GM18498 (cell line): ENCODE results near the gene MRGPRF.

Experiments
- ATAC-seq: cut with Tn5 transposase; IDR thresholded peaks from one replicate; pipeline ENCODE4 v1.9.1; 2021; ENCODE audit warnings: mild to moderate bottlenecking, moderate library complexity; ENCODE audit not compliant: unreplicated experiment

MRGPRF gene, protein sequence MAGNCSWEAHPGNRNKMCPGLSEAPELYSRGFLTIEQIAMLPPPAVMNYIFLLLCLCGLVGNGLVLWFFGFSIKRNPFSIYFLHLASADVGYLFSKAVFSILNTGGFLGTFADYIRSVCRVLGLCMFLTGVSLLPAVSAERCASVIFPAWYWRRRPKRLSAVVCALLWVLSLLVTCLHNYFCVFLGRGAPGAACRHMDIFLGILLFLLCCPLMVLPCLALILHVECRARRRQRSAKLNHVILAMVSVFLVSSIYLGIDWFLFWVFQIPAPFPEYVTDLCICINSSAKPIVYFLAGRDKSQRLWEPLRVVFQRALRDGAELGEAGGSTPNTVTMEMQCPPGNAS

DNA sequence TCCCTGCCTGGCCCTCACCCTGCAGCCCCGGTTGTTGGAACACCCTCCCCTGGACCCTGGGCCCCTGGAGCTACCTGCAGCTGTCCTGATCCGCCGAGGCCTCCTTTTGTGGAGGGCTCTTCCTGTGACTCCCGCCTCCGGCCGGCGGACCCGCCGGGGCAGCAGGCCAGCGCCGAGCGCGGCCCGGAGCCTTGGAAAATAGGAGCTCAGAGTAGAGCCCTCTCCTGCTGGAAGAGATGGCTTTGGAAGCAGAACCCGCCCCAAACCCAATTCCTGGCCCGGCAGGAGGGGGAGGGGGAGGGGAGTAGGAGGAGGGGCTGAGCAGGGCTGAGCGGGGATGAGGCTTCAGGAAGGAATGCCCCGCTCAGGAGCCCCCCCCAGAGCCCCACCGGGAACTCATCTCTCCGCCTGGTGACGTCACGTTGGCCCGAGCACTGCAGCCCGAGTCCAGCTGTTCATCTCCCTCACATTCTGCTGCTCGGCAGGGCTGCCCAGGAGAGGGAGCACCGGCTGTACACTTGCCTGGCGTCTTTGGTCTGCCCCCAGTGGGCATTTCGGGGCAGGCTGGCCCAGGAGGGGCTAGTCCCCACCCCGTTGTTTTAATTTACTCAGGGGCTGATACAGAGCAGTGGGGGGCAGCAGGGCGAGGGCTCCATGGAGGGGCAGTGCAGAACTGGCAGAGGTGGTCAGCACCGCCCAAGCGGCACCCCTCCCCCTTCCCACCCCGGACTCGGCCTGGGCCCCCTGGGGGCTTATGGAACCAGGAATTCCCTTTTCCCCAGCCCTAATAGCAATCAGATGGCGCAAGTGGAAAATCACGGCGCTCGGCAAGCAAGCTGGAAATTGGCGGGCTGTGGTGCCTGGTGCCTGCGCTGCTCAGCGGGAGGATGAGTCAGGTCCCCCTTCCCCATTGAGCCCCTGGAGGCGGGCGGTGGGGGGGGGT is at the start of gene MRGPRF:
MRGPRF (minus strand) TSS at position 238 of the 943 bp plus-strand sequence. CDS start 3,345 bp downstream, outside the sequence.
- ATAC-seq, result no peak

DNA sequence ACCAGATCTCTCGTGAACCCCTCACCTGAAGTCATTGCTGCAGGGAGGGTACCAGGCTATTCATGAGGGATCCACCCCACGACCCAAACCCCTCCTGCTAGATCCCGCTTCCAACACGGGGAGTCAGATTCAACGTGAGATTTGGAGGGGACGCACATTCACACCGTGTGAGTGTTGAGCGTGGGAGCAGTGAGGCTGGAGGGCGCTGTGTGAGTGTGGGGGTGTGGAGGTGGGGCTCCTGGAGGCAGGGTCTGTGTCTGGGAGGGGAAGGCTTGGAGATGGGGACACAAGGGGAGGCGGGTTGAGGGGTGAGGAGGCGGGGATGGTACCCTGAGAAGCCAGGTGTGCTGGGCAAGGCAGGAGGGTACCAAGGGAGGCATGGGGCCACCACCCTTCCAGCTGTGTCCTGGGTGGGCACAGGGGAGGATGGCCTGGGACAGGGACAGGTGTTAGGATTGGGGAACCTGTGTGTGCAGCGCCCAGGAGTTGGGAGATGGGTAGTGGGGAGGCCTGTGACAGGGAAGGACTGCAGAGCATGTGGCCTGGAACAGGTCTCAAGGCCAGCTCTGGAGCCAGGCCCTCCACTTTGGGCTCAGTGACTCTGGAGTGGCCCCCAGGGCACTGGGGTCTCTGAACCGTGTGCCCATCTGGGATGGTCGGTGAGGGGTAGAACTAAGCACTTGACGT is 49.3 kb upstream of the MRGPRF start:
- no peak for ATAC-seq

DNA sequence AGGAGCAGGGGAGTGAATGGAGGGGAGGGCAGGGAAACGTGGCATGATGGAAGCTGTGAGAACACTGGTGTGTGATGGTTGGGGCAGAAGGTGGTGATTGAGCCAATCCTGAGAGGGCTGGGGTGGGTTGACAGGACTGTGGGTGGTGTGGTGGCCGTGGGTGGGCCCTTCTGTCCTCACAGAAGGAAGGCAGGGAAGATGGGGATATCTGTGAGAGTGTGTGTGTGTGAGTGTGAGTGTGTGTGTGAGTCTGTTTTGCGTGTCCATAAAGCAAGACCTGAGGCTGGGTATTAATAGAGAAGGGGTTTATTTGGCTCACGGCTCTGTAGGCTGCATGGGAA is 48.6 kb upstream of the MRGPRF start:
- no peak for ATAC-seq

DNA sequence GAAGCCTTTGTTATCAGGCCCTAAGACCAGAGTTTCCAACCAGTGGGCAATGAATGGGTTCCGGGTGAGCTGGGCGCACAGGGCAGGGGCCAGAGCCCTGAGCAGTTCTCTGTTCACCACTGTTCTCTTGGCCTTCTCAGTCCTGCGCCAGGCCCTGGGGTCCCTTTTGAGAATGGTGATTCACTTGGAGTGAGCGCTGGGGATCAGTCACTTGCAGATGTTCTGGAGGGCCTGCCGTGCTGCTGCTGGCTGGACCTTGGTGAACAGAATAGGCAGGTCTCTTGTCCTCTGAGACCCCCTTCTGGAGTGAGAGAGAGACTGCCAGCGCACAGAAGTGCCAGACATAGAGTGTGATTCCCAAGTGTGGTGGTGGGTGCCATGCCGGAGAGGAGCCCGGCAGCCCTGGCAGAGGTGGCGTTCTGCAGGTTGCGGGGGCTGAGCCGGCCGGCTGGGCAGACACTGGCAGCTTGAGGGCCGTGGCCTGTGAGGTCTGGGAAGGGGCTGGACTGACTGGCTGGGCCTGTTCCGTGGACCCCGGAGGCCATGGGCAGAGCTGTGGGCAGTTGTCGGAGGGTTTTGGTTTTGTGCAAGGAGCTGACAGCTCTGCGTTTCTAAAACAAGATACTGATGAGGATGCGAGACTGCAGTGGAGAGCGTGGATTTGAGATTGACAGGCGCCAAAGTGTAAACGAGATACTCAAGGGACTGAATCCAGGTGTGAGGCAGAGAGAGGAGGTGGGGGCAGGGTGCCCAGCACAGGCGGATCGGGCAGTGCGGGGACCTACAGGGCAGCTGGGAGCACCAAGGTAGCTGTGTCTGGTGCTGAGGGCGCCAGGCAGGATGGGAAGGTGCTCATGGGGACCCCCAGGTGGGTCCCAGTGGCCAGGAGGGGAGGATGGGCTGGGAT is 48.0 kb upstream of the MRGPRF start:
- no peak for ATAC-seq

DNA sequence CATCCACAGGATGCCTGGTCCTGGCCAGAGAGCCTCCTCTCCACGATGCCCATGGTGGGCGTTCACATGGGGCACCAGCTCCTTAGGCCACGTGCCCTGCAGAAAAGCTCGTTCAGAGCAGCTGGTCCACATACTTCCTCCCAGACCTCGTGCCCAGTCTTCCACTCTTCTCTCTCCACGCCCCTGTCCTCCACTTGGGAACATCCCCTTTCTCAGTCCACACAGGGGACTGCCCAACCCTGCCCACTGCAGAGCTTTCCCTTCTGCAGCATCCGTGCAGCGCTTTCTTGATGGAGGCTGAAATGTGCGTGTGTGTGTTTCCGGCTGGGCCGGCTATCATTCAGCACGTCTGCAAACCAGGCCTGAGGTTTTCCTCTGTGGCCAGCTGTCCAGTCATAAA is 46.9 kb upstream of the MRGPRF start:
- no peak for ATAC-seq

DNA sequence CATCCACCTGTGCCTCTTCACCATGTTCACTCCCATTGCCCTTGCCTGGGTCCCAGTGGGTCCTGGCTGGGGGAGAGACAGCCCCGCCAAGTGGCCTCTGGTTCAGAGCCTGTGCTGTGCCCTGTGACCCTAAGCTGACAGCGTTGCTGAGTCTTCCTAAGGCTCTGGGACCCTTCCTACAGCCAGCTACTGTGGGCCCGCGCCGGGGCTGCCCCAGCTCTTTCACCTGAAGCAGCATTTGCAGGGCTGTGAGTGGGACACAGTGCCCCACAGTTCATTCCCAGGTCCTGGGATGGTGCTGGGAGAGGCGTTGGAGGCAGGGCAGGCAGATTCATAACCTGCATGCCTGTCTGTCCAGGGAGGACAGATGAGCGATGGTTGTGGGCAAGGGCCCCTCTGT is 46.4 kb upstream of the MRGPRF start:
- ATAC-seq, result no peak

DNA sequence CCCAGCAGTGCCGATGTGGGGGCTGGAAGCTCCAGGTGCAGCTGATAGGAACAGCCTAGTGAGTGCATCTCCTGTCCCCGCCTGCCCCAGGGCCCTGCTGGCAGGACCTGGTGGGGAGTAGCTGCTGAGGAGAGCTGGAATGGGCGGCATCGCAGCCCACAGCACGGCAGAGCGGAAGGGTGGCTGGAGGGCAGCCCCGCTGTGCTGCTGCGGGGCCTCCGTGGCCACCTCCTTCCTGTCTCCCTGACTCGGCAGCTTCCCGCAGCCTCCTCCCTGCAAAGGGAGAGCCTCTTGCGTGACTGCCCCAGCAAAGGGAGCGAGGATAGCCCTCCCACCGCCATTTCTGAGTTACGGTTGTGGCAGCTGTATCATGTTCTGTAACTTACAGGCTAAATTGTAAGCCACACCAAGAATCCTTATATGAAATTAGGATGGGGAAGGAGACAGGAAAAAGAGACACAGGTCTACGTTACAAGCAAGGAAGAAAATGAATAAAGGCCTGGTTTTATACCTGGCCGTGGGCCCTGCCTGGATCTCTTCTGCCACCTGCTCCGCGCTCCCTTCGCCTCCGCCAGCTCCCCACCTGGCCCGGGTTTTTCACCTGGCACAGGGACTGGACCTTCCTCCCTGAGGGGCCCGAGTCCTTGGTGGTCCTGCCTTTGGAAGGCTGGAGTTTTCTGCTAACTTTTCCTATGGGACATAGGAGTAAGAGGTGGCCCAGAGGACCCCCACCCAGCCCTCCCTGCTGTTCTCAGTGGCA is 45.6 kb upstream of the MRGPRF start:
- ATAC-seq, result no peak

DNA sequence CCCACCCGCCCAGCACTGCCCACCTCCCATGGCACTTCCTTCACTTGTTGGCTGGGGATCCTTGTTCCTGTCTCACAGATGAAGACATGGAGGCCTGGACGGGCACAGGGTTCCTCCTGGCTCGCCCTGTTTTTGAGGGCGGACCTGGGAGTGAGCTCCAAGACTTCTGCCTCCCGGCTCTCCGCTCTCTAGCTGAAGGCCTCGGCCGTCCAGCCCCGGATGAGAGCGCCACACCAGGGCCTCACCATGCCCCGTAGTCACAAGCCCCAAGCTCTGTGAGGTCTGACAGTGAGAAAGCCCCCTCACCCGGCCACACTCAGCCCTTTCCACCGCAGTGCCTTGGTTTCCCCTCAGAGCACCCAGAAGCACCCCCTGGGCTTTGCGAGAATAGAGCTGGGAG is 44.8 kb upstream of the MRGPRF start:
- no peak for ATAC-seq

DNA sequence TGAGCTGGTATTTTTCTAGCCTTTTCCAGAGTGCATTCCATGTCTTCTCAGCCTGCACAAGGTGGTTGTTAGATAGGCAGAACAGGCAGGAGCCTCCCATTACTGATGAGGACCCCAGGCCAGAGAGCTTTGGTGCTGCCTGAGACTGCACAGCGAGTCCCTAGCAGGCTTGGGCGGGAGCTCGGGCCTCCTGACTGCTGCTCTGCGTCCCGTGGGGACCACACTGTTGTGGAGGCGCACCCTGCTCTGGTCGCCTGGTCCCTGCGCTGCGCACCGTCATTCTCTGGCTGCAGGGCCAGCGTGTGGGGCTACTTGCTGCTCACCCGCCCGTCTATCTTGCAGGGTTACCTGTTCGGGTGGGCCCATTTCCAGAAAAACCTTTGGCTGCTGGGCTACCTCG is 44.2 kb upstream of the MRGPRF start:
- no peak for ATAC-seq

DNA sequence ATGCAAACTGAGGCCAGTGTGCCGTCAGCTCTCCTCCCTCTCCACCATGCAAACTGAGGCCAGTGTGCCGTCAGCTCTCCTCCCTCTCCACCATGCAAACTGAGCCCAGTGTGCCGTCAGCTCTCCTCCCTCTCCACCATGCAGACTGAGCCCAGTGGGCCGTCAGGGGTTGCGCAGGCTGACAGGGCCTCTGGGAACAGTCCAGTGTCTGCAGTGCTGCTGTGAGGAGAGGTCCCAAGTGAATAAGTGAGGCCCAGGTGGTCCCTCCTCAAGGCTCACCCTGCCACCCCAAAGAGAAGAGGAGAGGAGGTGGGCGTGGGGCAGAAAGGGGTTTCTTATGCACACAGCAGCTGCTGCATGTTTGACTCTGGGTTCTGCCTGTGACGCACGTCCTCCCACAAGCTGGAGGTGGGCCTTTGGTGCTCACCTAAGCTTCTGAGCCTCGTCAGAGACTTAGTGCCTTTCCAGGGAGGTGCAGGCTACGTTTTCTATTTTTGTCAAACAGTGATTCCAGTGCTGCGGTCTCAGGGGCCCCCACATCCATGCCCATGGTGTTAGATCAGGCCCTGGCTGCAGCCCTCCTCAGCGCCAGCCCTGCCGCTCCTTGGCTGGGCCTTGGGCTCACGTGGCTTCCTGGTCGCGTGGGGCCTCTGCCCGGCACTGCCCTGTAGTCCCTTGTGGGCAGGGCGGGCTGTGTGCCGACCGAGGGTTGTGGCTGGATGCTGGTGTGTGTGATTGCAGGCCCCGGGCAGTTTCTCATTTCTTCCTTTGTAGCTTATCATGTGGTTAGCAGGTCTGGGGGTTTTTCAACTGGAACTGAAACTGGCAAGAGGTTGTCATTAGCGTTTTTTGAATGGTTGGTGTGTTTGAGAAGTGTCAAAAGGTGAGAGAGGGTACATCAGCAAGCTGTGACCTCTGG is 42.8 kb upstream of the MRGPRF start:
- ATAC-seq, result peak; percentile 86

DNA sequence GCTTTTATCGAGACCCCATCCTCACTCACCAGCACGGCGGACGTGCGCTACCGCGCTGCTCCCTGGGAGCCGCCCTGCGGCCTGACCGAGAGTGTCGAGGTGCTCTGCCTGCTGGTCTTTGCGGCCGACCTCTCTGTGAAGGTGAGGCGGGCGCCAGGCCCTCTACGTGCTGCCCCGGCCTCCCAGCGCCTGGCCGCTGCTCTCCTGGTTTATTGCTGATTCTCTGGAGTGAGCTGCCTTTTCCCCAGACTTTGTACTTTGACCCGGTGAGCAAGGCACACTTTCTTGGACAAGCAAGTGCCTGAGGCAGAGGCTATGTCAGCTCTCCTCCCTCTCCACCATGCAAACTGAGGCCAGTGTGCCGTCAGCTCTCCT is 42.2 kb upstream of the MRGPRF start:
- ATAC-seq, result no peak

DNA sequence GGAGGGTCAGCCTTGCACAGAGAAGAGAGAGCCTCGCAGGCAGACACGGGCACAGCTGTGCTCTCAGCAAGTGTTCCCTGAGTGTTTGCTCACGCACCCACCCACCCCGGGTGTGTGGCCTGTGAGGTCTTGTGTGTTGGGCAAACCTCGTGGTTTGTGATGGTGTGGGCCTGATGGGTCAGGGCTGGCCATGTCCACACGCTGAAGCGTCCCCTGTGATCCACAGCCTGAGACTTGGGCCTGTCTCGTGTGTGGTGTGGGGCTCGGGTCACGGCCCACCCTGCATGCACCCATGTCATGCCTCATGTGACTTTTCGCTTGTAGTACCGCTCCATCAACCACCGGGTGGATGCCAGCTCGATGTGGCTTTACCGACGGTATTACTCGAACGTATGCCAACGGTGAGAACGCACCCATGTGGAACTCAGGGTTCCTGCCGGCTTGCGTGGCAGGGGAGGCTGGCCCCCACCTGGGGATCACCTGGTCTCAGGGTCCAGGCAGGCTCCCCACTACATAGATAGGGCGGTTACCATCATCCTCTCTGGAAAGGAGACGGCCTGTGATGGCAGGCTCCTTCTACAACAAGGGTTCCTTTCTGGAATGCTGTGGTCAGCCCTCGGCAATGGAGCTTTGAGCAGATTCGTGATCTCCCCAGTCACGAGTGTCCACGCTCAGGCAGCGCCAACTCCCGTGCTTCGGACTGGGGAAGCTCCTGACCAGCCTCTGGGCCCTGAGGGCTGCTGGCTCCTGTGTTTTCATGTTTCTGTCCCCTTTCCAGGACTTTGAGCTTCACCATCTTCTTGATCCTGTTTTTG is 41.6 kb upstream of the MRGPRF start:
- no peak for ATAC-seq

DNA sequence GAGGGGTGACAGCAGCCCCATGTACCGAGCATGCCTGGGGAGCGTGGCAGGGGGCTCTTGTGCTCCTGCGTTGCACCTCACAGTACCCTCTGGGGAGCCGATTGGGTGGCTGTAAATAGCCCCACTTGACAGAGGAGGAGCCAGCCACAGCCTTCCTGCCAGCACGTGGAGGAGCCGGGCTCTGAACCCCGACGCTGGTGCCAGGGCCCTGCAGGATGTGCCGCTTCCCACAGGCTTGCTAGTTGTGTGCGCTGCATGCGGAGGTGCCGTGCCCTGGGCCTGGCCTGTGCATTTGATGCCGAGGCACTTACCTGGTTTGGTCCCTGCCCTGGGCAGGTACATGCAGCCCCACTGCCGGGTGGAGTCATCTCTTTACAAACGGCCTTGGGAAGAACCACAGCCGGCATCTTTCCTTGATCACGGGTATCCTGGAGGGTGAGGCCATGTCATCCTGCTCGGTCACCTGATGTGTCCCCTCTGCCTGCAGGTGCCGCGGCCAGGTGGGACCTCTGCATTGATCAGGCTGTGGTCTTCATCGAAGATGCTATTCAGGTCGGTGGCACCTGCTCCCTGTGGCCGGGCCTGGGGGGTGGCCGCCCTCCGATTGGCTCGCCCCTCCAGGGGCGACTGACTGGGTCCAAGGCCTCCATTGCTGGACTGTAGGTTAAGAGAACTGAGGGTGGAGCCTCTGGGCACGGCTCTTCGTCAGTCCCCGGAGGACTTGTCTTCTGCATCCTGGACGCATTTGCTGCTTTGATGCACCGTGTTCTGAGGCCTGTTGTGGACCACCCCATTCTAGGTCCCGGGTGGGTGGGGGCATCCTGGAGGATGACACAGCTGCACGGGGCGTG is 40.7 kb upstream of the MRGPRF start:
- no peak for ATAC-seq

DNA sequence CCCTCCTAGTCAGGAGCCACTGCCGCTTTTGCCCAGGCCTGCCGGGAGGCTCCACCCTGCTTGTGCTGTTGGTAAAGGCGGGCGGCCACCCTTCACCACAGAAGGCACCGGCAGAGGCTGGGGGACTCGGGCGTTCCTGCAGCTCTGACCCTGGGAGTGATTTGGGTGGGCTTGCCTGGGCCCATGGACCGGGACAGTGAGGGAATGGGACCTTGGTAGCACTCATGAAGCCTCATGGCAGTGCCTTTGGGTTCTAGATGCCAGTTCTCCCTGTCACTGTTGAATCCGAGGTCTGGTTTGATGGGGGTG is 40.1 kb upstream of the MRGPRF start:
- ATAC-seq, result no peak

DNA sequence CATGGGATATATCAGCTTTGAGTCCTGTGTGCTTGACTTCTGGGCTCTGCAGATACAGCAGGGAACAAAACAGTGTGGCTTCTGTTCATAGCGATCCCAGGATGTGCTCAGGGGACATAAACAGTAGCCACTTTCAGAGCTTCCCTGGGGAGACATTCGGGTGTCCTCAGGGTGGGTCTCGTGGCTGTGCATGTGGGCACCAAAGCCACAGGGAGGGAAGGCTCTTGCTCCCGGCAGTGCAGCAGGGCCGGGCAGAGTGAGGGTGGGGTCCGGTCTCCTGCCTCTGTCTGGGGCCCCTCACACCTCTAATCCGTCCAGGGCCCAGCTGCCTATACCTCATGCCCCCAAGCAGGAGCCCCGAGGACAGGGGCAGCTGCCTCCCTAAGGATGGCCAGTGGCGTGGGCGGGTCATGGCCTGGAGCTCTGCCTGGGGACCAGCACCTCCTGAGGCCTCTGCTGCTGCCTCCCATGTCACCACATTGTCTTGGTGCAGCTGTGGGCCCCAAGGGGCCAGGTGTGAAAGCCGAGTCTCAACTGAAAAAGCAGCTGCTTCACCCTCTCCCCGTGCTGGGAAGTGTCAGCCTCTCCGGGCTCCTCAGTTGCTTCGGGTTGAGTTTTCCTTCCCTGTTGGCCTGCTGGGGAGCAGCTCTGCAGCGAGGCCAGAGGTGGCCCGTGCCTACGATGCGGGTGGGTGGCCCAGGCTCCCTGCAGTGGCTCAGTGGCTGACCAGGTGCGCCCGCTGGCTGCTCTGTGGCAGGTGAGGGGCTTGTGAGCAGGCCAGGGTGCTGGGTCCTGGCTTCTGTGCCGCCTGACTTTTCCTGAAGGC is 39.5 kb upstream of the MRGPRF start:
- ATAC-seq, result no peak
